RKO (cell line): Measurements from ENCODE around the gene HPS3.

Source experiments
- DNase-seq: peaks from one replicate; pipeline ENCODE4 v3.0.0-alpha.2; 2016; ENCODE audit warnings: low spot score

The HPS3 gene

DNA sequence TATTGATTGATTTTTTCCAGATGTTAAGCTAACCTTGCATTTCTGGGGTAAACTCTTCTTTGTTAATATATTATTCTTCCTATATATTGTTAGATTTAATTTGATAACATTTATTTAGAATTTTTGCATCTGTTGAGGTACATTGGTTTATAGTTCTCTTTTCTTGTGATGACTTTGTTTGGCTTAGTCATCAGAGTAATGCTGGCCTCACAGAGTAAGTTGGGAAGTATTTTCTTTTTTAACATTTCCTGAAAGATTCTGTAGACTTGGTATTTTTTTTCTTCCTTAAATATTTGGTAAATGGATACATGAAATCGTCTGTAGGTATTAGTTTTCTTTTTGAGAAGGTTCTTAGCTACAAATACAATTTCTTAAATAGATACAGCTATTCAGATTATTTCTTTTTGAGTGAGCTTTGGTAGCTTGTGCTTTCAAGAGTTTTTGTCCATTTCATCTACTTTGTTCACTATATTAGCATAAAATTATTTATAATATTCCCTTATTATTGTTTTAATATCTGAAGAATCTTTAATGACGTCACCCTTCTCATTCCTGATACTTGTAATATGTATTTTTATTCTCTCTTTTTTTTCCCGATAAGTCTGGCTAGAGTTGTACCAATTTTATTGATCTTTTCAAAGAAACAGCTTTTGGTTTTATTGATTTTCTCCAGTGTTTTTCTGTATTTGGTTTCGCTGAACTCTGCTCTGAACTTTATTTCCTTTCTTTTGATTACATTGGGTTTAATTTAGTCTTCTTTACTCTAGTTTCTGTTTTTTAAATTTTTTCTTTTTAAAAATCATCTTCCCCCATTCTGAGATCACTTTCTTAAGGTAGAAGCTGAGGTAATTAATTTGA lies 6.5 kb upstream of the HPS3 start:
- DNase-seq = no peak

DNA sequence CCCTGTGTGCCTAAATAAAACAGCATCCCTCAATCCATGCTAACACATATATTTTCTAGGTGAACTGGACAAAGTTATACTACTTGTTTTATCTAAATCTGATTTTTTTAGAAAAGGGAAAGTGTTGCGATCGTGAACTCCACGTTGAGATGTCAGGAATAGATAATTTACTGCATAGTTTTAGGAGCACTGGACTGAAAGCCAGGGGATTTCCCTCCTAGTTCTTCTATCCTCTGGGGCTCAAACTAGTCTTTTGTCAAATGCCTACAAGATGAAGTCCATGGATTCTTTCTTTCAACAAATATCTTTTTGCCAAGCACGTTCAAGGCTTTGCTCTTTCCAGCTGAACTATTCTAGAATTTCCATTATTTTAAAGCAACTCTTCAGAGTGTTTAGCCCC lies 617 bp upstream of the HPS3 start:
- no peak for DNase-seq

DNA sequence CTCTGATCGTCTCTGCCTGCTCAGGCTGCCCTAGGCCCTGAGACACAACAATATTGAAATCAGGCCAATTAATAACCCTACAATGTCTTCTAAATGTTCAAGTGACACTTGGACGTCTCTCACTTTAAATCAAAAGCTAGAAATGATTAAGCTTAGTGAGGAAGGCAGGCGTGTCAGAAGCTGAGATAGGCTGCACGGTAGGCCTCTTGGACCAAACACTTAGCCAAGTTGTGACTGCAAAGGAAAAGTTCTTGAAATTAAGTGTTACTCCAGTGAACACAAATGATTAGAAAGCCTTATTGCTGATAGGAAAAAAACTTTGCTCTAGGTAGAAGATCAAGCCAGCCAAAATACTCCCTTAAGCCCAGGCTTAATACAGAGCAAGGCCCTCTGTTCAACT lies 2.2 kb downstream of the HPS3 start:
- DNase-seq = no peak

DNA sequence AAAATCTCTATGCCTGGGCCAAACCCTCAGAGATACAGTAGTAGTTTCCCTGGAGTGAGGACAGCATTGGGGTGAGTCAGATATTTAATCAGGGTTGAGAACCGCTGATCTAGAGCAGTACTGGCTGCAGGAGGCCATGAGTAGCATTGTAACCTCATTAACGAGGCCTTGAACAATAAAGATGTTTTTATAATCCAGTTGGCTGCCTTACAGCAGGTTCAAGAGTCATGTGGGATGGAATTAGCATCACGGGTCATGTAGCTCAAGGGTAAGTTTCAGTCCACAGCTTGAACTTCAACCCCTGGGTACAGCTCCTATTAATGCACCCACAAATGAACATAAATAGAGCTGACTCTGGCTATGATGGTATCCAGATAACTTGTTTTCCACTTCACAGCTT lies 5.1 kb downstream of the HPS3 start:
- no peak for DNase-seq

DNA sequence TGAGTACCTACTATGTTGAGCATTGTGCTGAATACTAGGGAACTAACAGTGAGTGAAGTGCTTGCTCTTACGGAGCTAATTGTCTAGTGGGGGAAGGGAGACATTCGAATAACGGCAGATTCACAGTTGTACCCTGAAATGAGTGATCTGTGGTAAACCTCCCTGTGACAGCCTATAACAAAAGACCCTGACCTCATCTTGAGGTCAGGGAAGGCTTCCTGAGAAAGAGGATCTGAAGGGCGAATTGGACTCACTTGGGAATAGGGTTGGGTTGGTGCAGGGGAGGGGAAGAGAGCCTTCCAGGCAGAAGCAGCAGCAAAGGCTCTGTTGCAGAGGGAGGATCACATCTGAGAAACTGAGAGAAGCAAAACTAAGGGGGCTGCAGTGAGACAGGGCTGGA lies 13.2 kb downstream of the HPS3 start:
- no peak for DNase-seq

DNA sequence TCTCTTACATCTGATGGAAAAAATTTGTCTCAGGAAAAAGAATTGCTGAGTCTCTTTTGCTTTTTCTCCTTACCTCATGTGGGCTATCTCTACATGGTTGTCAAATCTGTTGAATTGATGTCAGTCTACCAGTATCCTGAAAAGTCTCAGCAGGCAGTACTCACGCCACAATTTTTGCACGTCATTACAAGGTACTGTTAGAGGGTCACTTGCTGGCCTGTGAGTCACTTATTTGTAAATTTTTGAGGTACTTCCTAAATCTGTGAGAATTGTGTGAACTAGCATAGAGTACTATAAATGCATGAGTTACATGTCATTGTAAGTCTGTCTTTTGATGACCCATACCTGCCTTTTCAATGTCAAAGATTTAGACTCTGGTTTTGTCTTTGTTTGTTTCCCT lies 15.9 kb downstream of the HPS3 start:
- no peak for DNase-seq

DNA sequence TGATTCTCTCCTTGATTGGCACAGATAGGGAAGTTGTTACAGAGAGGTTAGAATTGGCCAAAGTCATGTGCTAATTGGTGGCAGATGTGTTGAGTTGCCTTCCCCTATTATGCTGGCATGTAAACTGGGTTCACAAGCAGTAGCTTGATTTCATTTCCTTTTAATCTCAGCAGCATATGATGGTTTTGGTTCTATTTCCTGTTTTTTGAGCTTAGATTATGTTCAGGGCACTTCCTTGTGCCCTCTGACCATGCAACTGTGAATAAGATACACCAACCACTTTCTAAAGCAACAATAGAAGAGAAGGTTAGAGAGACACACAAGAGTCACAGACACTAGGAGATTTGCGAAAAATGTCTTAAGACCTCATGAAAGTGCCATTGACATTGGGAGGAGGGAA lies 16.5 kb downstream of the HPS3 start:
- DNase-seq = no peak

DNA sequence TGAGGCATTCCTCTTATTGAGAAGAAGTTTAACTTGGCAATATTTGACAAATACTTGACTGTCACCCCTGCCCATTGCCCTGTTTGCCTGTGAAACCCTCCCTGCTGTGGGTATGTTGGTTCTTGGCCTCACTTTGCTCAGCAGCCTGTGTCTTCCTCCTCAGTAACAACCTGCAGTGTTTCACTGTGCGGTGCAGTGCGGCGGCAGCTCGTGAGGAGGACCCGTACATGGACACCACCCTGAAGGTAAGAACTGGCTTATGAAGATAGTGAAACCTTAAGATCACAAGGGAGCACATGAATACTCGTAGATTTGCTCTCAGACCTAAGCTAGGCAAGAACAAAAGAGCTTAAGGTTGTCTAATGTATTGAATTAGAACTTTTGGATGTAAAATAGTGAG lies 21.0 kb downstream of the HPS3 start:
- no peak for DNase-seq

DNA sequence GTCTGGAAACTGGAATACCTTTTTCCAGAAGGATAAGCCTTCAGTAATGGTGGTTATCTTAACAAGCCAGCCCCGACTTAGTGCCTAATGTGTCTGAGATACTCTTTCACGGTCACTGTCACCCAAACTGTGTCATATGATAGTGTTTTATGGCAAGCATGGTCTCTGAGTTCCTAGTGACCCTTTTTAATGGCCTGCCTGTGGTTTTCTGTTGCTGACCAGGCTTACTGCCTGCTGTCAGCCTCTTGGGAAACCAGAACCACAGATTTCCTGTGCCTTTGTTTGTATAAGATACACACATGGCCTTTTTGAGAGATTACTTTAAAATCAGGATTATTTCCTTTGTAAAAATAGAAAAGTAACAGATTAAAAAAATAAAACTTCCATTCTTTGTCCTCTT lies 22.4 kb downstream of the HPS3 start:
- no peak for DNase-seq

DNA sequence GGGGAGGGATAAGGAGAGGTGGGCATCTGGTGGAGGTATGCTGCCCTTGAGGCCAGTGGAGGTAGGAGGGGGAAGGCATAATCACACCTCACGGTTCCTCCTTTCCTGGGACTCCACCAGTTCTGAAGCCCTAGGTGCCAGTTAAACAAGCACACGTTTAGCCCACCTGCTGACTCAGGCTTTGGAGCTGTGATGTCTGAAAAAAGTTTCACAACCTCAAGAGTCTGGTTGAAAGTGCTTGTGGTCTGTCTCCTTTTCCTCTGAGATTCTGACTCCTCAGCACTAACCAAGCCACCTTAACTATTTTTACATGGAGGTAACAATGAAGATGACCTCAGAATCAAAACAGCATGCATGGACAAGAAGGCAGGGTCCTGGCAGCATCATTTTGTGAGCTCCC lies 23.0 kb downstream of the HPS3 start:
- DNase-seq = no peak

DNA sequence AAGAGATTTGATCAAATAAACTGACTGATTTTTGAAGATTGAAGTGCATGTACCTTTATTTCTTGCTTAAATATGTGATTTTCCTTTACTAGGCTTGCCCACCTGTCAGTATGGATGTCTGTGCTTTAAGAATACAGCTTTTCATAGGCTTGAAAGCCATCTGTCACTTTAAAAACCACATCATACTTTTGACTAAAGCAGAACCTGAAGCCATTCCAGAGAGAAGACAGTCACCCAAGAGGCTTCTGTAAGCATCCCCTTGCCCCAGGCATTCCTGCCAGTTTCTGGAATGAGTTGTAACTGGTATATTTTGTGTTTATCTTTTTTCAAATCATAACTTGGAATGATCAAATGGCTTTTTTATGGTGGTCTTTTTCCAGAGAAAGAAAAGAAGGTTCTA lies 24.0 kb downstream of the HPS3 start:
- DNase-seq = no peak

DNA sequence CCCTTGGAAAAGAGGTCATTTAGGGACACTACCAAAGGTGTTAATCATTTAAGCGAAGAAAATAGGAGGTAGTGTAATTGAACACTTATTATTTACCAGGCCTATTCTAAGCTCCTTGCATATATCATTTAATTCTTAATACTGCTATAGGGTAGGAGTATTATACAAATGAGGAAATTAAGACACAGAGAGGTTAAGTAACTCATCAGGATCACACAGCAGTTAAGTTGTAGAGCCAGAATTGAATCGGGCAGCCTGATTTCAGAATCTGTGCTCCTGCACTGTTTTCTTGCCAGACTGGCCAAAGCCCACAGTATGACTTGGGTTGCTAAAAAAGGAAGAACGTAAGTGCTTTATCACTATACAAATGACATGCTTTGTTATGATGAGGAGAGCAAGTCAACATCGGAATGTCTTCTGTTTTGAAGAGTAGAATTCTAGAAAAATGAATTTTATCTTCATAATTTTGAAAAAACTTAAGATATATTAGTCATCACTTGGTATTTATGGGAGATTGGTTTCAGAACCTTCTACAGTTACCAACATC lies 31.4 kb downstream of the HPS3 start:
- DNase-seq = no peak

DNA sequence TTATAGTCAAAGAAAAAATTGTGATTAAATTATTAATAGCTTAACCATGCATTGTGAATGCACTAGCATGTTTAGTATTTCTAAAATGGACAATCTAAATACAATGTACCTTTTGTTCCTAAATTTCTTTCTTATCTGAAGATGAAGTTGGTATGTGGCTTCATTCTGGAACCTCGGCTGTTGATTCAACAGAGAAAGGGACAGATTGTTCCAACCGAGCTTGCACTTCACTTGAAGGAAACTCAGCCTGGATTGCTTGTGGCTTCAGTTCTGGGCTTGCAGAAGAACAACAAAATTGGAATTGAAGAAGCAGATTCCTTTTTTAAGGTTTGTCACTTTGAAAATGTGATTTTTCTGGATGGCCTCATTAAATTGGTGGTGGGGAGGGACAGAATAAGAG lies 32.6 kb downstream of the HPS3 start:
- no peak for DNase-seq

DNA sequence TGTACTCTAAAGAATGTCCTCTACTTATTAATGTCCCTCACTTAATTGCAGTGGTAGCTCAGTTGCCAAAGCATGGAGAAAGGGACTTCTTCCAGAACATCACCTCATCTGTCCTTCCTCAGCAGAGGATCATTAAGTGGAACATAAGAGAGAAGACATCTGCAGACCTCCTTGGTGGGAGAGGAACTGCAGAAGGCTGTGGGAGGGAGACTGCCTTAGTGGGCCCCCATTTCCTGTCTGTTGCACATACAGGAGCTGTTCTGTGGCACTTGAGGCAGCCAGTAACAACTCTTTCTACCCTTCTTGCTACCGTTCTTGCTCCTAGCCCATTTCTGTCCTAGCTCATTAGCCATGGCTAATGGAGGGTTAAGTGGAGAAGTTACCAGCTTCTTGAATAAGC lies 33.6 kb downstream of the HPS3 start:
- no peak for DNase-seq

DNA sequence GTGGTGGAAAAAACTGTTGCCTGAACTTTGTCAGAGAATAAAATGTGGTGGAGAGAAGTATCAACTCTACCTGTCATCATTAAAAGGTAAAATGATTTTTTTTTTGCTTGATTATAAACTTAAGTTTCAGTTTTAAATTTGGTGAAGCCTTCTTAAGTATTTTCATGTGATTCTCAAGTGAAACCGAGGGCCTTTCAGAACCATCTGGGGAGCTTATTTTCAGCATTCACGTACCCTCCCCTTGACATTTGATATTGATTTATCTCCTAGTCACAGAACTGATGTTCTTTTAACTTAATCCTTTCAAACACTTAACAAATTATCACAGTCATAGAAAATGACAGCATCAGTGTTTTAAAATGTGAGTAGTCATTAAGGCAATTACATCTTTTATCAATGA lies 38.5 kb downstream of the HPS3 start:
- DNase-seq = no peak

DNA sequence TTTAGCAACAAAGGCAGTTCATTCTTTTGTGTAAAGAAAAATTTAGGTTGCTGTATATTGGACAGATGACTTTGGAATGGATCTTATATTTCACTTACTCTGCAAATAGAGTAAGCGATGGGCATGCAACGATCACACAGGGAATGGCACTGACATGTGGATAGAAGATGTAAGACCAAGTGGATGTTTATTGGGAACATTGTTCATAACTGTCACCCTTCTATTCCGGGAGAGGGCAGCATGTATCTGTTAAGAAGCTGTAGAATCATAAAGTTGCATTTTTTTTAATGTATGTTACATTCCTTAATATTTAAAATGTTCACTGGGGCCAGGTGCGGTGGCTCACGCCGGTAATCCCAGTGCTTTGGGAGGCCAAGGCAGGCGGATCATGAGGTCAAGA lies 41.2 kb downstream of the HPS3 start:
- DNase-seq = no peak

DNA sequence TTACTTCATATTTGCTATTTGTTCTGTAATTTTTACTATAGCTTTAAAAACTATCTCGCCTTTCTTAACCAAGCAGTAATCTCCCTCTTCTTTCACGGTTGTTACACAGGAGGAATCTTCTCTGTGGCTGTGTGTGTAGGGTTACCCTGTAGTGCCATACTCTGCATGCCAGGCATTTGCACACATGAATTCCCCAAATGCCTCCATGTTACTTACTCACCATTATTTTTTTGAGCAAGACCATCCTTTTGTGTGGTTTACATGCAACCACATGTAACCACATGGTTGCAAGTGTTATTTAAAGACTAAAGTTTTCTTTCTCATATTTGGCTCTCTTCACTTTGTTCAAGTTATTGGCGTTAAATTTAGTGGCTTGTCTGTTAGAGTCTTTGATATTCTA lies 45.5 kb downstream of the HPS3 start:
- no peak for DNase-seq

DNA sequence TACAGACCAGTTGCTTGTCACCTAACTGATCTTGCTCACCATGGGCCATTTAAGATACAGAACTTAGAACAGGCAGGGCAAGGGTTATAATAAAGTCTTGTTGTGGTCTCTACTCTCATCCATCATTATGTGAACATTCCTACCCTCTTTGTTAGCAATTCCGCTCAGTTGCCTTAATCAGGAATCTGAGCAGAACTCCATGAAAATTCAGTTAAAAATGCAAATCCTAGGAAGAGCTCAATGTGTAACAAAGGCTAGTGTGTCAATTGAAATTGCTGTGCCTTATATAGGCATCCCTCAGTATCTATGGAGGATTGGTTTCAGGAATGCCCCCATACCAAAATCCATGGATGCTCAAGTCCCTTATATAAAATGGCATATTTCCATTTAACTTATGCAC lies 47.7 kb downstream of the HPS3 start:
- no peak for DNase-seq

DNA sequence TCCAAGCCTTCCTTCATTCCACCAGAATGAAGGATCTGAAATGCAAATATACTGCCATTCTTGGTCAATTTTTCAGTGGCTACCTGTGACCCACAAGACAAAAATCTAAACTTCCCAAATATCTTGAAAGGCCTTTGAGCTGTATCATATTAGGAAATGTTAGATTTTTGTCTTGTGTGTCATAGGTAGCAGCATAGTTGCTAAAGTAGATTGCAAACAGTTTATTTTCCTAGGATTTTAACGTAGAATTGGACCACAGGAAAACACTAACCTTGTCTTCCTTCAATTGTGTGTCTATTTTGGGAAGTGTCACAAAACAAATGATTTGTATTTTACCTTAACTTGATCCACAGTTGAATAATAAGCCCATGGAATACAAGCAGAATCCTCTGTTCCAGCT lies 49.8 kb downstream of the HPS3 start:
- no peak for DNase-seq

DNA sequence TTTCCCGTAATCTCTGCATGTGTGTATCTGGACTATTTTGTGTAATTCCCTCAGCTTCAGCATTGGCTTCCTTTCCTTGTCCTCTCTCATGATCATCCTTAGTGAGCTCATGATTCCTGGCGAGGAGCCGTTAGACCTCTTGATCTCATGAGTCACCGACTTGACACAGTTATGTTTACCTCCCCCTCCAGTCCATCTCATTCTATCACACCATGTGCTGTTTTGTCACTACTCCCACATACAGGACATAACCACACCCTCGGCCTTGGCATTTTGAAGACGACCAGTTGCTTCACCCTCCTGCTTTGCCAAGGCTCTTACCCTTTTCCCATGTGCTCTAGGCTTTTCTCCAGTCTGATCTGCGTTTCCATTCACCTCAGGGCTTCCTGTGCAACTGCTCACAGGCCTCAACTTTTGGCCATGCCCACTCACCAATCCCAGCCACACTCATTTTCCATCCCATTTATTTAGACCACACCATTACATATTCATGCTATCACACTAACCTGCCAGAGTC lies 50.7 kb downstream of the HPS3 start:
- peak; percentile 96 for DNase-seq

DNA sequence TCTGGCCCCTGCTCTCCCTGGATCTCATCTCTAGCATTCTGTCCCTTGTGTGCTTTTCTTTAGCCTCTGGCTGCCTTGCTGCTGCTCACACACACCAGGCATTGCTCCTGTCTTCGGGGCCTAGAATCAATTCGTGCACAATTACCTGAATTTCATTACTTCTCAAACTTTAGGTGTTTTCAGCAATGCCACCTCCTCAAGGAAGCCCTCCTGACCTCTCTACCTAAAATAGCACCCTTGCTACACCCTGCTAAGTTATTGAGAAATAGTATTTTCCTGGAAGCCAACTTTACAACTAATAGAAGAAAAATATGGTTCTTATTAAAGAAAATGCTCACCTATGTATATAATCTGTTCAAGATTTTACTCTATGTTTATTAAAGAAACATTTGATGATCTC lies 51.7 kb downstream of the HPS3 start:
- DNase-seq = no peak

DNA sequence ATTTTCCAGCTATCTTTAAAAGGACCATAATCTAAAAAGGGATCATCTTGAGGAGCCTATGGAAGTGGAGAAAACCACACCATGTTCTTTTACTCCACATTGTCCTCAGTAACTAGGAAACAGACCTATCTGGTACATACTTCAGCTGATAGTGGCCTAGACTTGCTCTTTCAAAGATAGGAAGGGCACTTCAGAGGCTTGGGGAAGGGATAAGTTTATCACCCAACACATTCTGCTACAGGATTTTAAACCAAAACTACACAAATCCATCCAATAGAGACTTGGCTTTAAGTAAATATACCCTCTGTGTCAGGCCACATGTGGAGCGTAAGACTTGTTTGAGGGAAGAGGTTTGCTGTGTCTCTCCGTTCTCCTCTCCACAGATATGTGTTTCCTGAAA lies 56.8 kb downstream of the HPS3 start:
- DNase-seq = no peak

DNA sequence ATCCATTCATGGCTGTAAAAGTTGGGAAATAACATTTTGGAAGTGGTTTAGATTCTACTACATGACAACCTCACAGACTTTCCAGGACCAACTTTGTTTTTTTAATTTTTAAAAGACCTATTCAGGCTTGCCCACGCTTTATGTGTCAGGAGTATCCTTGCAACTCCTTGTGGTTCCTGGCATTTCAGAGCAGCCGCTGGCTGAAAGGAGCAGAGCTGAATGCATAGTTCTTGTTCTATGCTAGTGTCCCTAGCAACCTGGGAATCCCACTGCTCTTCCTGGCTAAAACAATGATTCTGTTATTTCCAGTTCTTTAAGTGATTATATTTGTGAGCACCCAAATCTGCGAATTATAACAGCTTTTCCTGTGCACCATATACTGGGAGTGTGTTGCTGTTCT lies 57.3 kb downstream of the HPS3 start:
- DNase-seq = no peak

DNA sequence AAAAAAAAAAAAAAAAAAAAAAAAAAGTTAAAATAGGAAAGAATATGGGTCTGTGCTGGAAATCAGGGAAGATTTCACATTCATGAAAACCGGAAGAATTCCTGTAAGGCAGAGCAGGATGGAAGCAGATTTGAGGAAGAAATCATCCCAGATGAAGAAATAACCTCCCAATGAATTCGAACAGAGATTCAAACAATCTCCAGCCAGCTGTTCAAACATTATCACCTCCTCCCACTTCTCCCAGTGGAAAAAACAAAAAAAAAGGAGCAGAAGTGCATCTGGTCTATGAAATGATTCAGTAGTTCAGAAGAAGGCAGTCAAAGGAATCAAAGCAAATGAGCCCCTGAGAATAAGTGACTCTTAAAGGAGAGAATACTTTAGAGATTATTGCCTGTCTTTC lies 59.1 kb downstream of the HPS3 start:
- DNase-seq = no peak
